HL-60 (cell line): ENCODE results near the gene PDGFD.

Source experiments
- CTCF ChIP-seq: IDR thresholded peaks from one replicate; pipeline ENCODE4 v1.5.1; 2011; ENCODE audit warnings: low read length, control low read depth, inconsistent platforms; ENCODE audit not compliant: insufficient read depth
- GABPA ChIP-seq: IDR thresholded peaks from 2 replicates; pipeline ENCODE4 v1.6.1; 2012; ENCODE audit warnings: low read depth
- POLR2AphosphoS5 ChIP-seq: IDR thresholded peaks from 2 replicates; pipeline ENCODE4 v1.6.1; 2012; ENCODE audit warnings: low read depth
- REST ChIP-seq: IDR thresholded peaks from 2 replicates; pipeline ENCODE4 v1.6.1; 2012; ENCODE audit warnings: low read depth; ENCODE audit not compliant: insufficient replicate concordance
- SPI1 ChIP-seq: IDR thresholded peaks from 2 replicates; pipeline ENCODE4 v1.6.1; 2012; ENCODE audit warnings: low read depth, mild to moderate bottlenecking, borderline replicate concordance

DNA sequence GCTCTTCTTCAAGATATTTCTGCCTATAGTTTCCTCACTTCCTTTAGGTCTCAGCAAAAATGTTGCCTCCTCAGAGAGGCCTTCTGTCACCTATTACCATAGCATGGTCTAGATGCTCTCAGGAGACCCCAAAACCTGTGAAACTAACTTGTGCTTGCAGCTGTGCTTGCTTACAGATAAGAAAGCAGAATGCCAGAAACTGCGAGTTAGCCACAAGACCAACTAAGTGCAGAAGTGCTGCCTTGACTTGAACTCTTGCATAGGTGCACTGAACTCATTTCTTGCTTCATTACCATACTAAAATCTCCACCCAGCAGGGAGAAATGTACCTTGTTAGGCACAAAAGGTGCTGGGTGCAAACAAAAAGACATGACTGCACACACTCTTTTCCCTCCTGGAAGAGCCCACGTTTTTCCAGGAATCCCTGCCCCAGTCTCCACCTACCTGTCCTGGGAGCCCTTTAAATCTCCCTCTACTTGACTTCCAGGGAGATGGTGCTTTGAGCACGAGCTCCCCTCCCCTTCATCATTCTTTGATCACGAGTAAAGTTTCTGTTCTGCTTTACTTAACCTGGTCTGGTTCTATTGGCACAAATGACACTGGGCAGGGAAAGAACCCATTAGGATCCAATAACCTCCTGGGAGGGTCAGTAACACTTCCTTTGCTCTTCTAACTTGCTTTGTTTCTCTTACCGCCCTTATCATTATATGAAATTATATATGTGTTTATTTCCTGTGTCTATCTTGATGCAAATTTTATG is 265.2 kb downstream of the PDGFD start:
- TF ChIP-seq CTCF (no peak), POLR2AphosphoS5 (no peak), REST (no peak), GABPA (no peak), SPI1 (no peak)
